ENCODE measurements around the gene ARHGAP15.

Gene ARHGAP15

GRCh38 chr2:143417428-143417827, 288.2 kb downstream of the ARHGAP15 start:
- no peak for DNase-seq

- DNase-seq, result no peak
These were observed 291.1 kb downstream of the ARHGAP15 start for GRCh38 chr2:143420313-143420712.

- no peak for DNase-seq
These were observed 293.5 kb downstream of the ARHGAP15 start for GRCh38 chr2:143422681-143423080.

GRCh38 chr2:143425896-143426295, 296.7 kb downstream of the ARHGAP15 start:
- DNase-seq, result no peak

GRCh38 chr2:143426296-143426695, 297.1 kb downstream of the ARHGAP15 start:
- no peak for DNase-seq

- DNase-seq, result no peak
These were observed 299.5 kb downstream of the ARHGAP15 start for GRCh38 chr2:143428700-143429099.

- DNase-seq, result no peak
These were observed 300.9 kb downstream of the ARHGAP15 start for GRCh38 chr2:143429932-143430679.

- DNase-seq, result no peak
These were observed 302.1 kb downstream of the ARHGAP15 start for GRCh38 chr2:143431316-143431715.

- no peak for DNase-seq
These were observed 304.0 kb downstream of the ARHGAP15 start for GRCh38 chr2:143433251-143433650.

- DNase-seq, result no peak
These were observed 304.6 kb downstream of the ARHGAP15 start for GRCh38 chr2:143433840-143434239.

- DNase-seq, result no peak
These were observed 305.2 kb downstream of the ARHGAP15 start for GRCh38 chr2:143434445-143434844.

- no peak for DNase-seq
These were observed 305.9 kb downstream of the ARHGAP15 start for GRCh38 chr2:143435131-143435530.

GRCh38 chr2:143436951-143437350, 307.7 kb downstream of the ARHGAP15 start:
- no peak for DNase-seq

GRCh38 chr2:143440411-143441012, 311.3 kb downstream of the ARHGAP15 start:
- no peak for DNase-seq

GRCh38 chr2:143442193-143442592, 313.0 kb downstream of the ARHGAP15 start:
- no peak for DNase-seq

- DNase-seq, result no peak
These were observed 322.5 kb downstream of the ARHGAP15 start for GRCh38 chr2:143451642-143452281.

GRCh38 chr2:143452817-143453451, 323.7 kb downstream of the ARHGAP15 start:
- DNase-seq, result no peak

- no peak for DNase-seq
These were observed 324.8 kb downstream of the ARHGAP15 start for GRCh38 chr2:143453981-143454511.

GRCh38 chr2:143455317-143455716, 326.1 kb downstream of the ARHGAP15 start:
- DNase-seq, result no peak

GRCh38 chr2:143458258-143459190, 329.3 kb downstream of the ARHGAP15 start:
- DNase-seq, result no peak

GRCh38 chr2:143460382-143460781, 331.2 kb downstream of the ARHGAP15 start:
- no peak for DNase-seq

GRCh38 chr2:143463719-143464118, 334.5 kb downstream of the ARHGAP15 start:
- DNase-seq, result no peak
